HG03521 (cell line): ENCODE results near the gene HP.
"Not testable (repeated sequence)": the region's sequence is repeated elsewhere in the genome, so short reads cannot be mapped to it uniquely, and the experiment has no call there.

Experiments
- ATAC-seq: cut with Tn5 transposase; IDR thresholded peaks from one replicate; pipeline ENCODE4 v1.9.1; 2021; ENCODE audit warnings: mild to moderate bottlenecking, moderate library complexity; ENCODE audit not compliant: unreplicated experiment

The HP gene, protein sequence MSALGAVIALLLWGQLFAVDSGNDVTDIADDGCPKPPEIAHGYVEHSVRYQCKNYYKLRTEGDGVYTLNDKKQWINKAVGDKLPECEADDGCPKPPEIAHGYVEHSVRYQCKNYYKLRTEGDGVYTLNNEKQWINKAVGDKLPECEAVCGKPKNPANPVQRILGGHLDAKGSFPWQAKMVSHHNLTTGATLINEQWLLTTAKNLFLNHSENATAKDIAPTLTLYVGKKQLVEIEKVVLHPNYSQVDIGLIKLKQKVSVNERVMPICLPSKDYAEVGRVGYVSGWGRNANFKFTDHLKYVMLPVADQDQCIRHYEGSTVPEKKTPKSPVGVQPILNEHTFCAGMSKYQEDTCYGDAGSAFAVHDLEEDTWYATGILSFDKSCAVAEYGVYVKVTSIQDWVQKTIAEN

DNA sequence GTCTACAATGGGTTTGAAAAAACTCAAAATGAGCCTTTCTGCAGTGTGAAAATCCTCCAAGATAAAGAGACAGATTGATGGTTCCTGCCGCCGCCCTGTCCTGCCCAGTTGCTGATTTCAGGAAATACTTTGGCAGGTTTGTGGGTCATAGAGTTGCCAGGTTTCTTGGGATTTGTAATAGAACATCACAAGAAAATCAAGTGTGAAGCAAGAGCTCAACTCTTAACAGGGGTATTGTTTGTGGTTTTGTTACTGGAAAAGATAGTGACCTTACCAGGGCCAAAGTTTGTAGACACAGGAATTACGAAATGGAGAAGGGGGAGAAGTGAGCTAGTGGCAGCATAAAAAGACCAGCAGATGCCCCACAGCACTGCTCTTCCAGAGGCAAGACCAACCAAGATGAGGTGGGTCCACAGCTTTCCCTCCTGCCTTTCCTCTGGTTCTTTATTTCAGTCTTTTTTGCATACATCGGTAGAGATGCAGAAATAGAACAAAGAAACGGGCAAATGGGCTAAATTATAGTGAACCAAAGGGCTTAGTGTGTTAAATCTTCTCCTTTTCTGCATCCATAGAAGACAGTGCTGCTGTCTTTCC, at the start of gene HP:
Gene HP (plus strand): TSS at position 252 of the 594 bp plus-strand sequence. CDS start 148 bp downstream, at position 400.
- not testable (repeated sequence) for ATAC-seq

DNA sequence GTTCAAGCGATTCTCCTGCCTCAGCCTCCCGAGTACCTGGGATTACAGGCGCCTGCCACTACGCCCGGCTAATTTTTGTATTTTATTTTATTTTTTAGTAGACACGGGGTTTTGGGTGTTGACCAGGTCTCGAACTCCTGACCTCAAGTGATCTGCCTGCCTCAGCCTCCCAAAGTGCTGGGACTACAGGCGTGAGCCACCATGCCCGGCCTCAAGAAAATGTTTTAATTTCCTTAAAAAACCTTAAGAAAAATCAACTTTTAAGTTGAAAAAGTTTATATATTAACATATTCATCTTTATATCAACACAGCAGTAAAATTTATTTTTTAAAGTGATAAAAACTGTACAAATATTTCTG, 46.3 kb upstream of the HP start:
- not testable (repeated sequence) for ATAC-seq

DNA sequence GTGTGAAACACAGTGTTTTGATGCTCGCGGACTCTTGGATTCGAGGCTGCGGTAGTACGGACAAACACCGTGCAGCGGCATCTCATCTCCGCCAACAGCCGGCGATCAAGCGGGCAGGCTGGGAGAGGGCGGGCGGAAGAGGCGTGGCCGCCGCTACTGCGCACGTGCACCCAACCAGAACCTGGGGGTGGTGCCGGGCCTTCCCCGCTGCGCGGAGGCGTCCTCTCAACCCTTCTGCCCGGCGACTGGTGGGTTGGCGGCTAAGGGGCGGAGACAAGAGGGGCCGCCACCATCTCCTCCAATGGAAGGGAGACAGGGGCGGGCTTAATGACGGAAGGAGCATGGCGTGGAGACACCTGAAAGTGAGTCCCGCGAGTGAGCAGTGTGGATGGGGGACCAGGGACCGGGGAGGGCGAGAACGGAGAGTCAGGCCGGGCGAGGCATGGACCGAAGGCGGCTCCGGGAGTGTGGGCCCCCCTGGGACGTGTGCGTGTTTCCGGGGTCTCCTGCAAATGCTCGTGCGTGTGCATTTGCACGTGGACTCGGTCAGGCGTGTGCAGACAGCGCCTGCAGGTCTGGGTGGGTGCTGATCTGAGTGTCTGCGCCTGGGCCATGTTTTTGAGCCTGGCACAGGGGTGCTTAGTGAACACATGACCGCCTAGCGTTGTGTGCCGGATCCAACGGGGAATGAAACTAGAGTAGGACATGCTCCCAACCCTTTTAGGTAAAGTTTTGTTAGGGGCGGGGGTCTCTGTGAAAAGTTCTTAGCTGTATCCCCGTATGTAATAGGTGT, 45.7 kb upstream of the HP start, which contains the start of gene DHODH:
Gene DHODH (plus strand): TSS at position 321 of the 793 bp plus-strand sequence. CDS start 21 bp downstream, at position 342.
- ATAC-seq = peak; percentile 99

DNA sequence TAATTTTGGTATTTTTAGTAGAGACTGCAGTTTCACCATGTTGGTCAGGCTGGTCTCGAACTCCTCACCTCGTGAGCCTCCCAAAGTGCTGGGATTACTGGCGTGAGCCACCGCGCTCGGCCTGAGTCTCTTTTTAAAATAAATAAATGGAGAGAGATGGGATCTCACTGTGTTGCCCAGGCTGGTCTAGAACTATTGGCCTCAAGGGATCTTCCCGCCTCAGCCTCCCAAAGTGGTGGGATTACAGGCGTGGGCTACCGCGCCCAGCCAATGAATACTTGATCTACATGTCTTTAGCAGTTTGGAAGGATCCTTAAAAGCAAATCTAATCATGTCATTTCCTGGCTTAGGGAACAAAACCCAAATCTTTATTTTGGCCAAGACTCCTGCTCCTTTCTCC, 44.5 kb upstream of the HP start:
- ATAC-seq = no peak

DNA sequence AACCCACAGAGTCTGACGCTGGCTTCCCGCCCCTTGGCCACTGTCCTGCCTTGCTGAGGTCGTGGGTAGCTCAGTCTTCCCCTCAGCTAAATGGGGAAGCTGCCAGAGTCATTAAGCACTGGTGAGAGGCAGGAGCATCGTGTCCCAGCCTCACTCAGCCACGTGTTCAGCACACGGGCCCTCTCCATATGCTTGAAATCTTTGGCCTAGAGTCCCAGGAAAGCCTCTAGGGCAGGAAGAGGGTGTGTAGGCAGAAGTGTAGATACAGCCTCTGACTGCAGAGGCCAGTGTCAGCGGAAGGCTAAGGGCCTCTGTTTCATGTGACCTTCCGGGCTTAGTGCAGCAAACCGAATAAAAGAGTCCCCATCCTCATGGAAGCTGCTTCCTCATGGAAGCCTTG, 41.7 kb upstream of the HP start:
- ATAC-seq = no peak

DNA sequence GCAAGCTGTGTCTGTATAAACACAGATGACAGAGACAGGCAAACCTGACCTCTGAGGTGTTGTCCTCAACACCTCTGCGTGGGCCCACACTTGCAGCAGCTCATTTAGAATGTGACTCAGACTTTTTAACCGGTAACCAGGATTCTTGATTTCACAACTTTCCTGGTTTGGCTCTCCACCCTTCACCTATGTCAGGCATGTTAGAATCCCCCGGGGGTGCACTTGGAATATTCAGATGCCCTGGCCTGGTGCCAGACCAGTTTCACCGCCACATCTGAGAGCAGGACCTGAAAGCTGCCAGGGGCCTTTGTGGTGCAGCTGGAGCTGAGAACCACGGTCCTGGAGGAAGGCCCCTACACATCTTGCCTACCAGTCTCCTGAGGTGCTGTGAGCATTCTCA, 40.9 kb upstream of the HP start:
- no peak for ATAC-seq

DNA sequence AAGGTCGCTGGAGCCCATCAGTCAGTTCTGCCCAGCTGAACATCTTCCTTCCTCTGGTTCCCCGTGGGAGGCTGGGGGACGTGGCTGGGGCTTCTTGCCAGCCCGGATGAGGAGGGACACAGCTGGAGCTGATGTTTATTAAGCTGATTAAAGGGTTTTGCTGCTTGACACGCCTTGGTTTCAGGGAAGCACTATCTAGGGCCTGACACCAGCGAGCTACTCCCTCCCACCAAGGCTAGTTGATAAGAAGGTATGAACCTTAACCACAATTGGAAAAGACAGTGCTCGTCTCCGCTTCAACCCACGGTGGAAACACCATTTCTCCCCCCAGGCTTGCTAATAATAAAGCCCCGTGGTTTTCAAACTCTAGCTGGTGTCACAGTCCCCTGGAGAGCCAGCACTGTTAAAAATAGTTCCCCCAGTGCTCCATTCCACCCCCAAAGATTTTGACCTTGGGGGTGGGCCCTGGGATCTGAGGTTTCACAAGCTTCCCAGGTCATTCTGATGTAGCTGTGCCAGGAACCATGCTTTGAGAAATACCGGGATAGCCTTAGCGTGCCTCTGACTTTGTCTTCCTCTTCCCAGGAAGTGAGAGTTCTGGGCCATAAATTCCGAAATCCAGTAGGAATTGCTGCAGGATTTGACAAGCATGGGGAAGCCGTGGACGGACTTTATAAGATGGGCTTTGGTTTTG, 40.3 kb upstream of the HP start:
- ATAC-seq = no peak

DNA sequence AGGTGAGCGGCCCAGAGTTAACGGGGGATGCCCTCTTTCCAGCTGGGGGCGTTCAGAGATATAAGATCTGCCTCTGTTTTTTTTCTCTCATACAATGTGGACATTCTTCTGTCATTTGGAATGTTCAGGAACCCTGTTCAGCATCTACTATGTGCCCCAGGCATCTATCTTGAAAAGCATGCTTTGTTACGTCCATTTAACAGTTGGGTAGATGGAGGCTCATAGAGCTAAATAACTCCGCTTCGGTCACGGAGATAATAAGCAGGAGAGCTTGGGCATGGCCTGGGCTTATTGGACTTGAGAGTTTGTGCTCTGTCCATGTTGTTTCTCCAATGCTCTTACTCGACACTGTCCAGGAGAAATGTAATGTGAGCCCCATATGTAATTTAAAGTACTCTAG, 39.6 kb upstream of the HP start:
- no peak for ATAC-seq

DNA sequence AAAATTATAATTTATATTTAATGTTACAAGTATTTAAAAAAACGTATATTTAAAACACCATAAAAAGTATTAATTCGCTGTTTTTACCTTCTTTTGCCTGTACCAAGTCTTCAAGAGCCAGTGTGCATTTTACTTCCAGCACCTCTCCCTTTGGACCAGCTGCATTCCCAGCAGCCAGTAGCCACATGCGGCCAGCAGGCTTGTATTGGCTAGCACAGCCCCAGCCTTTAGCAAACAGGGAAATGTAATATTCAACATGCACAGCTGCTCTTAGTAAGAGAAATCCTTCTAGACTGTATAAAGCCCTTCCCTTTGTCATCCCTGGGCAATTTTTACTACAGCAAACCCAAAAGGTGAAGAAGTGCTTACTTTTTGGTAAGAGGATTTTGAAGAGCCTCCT, 39.2 kb upstream of the HP start:
- no peak for ATAC-seq

DNA sequence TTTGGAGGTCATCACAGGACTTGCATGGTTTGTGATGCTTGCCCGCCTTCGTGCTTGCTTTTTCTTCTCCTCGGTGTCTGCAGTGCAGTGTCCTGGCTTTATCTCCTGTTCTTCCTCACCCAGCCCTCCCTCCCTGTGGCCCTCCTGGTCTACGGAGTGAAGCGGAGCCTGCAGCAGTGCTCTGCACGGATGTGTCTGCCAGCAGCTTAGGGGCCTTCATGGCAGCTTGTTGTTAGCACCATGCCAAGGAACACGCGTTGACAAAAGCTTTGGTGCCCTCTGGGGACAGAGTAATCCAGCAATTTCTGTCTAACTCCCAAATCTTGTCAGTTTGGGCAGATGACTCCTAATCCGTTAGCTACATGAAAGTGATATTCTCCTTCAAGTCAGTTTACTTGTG, 35.8 kb upstream of the HP start:
- ATAC-seq = no peak

DNA sequence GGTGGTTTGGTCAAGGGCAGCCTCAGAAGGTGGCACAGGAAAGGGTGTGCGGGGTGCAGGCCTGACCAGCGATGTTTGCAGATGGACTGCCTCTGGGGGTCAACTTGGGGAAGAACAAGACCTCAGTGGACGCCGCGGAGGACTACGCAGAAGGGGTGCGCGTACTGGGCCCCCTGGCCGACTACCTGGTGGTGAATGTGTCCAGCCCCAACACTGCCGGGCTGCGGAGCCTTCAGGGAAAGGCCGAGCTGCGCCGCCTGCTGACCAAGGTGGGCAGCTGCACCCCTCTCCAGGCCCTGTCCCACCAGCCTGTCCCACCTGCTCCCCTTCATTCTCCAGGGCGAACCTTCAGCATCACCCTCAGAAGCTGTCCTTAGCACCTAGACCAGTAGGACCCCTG, 33.3 kb upstream of the HP start:
- ATAC-seq = no peak

DNA sequence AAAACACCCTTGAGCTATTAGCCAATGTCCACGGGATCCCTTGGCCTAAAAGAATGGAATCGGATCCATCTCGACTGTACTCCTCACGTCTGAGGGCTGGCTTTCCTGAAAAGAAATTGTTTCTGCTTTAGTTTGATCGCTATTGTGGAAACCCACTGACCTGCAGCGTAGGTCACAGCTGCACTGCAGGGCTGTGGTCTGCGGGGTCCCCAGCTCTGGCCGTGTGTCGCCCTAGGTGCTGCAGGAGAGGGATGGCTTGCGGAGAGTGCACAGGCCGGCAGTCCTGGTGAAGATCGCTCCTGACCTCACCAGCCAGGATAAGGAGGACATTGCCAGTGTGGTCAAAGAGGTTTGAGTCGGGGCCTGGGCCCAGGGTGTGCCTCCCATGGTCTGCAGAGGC, 32.2 kb upstream of the HP start:
- no peak for ATAC-seq

DNA sequence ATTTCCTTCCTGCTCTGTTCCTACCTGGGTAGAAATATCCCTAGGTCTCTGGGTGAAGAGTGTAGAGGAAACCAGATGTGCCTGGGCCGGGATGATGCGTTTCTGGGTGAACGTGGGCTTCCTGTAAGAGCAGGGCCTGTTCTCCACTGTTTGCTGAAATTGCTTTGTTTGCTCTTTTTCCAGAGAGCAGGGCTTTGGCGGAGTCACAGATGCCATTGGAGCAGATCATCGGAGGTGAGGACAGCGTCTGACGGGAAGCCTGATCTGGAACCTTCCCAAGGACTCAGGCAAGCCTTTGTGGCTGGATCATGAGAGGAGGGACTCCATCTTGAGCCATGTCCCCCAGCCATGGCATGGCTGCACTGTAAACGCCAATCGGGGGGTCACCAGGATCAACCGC, 30.3 kb upstream of the HP start:
- no peak for ATAC-seq

DNA sequence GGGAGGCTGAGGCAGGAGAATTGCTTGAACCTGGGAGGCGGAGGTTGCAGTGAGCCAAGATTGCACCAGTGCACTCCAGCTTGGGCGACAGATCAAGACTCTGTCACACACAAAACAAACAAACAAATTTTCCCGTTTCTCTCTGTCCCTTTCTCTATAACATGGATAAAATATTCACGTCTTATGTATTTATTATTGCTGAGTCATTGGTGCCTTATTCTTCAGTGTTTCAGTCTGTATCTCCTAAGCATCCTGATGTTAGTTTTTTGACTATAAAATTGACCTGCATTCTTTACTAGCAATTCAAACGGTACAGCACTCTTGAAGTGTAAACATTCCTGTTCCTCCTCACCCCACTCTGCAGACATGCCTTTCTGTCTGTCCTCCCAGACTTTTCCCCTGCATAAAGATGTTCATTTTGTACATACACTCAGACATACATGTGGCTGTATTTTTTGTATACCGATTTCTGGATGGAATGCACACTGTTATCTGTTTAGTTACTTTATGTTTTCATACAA, 29.4 kb upstream of the HP start:
- ATAC-seq = no peak

DNA sequence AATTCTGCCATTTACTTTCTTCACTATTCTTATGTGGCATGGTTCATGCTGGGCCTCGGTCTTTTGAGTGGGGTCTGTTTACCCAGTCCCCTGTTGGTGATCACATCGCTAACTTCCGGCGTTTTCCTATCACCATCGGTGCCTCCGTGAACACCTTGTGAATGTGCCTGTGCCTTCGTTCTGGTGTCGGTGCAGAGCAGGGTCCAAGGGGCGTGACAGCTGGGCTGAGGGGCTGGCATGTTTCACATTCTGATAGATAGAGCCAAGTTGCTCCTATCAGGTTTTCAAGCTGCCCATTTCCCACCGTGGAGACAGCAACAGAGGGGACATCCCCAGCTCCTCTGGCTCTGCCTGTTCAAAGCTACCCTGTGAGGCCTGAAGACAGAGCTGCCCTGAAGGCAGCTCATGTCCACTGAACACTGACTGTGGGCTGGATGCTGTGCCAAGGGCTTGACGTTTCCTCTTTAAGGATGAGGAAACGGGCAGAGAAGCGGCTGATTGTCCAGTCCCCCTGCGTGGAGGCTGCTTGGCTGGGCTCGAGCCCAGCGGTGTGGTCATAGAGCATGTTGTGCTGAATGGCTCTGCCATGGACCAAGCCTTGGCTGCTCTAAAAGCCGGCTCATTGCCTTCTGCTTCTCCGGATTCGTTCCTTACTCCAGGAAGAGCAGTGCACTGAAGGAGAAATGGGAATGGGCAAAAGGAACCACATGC, 28.7 kb upstream of the HP start:
- no peak for ATAC-seq

DNA sequence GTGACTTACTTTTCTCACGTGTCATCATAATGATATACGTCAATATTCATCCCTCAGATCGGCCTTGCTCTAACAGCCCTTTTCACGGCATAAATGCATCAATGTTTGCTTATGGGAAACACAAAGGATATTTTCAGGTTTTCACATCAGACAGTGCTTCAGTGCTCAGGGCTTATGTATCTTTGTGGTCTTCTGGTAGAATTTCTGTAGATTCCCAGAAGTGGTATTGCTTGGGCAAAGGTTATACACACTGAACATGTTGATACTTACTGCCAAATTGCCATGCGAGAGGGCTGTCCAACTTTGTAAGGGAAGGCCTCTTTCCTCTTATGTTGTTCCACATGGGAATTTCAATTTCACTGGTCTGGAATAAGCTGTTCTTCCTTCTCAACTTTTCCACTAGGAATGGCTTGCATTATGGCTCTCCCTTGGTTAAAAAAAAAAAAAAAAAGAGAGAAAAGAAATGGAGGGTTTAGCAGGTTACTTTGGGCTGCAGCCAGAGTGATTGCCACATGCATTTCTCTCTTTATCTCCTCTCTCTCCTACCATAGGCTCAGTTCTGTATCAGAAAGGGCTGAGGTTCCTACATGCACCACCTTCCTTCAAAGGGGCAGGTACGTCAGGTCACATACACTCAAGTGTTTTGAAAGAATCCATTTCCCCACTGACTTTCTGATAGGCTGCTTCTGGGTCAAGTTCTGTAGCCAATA, 26.5 kb upstream of the HP start:
- no peak for ATAC-seq

DNA sequence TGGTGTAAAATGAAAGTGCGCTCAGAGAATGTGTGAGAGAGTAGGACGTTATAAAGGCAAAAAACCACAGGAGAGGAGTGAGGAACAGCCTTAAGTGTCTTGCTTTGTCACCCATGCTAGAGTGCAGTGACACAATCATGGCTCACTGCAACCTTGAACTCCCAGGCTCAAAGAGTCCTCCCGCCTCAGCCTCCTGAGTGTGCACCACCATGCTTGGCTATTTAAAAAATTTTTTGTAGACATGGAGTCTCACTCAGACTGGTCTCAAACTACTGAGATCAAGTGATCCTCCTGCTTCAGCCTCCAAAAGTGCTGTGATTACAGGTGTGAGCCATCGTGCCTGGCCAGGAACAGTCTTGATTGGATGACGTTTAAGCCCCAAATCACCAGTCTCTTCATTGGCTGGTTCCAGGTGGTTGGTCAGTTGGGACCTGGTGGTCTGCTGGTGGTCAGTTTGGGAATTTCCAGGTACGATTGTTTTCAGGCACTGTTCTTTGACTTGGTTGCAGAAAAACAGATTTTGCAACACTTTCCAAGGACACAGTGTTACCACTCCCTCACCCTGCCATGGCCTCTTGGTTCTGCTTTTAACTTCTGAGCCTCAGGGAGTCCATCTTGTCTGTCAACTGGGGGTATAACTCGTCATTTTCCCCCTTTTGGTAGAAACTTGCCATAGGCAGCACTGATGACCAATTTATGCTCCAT, 24.6 kb upstream of the HP start:
- no peak for ATAC-seq

DNA sequence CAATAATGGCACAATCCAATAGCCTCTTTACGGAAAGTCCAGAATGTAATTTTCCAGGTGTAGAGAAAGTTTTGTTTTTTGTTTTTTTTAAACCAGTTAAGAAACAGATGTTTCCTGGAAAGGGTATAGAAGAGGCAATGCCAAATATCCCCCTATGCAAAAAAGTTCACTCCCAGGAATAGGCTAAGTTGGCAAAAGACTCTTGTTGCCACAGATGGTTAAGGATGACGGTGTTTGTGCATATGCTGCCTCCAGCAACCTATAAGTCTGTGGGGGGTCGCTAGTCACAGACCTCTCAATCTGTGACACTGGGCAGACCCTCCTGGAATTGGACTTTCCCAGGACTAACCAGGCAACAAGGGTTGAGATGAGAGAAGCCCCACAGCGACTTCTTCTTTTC, 20.9 kb upstream of the HP start:
- no peak for ATAC-seq

DNA sequence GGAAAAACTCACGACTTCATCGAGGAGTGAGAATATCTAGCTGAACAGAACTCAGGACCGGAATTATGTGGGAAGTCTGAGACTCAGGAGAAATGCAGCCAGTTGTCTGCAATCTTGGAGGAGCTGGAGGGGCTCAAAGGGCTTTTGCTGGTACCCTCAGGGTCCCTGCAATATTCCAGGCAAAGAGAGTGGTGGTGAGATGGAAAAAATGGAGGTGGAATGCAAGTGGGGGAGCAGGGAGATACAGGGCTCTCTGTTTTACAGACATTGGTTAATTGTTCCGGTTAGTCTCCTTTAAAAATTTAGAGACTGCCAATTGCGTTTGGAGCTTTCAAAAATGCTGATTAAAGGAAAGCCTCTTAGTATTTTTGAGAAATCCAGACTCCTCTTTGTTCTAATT, 18.2 kb upstream of the HP start:
- no peak for ATAC-seq
